MM.1S (cell line): ENCODE data around the gene IRF8.

ENCODE experiments used
- EZH2phosphoT487 ChIP-seq: fragments of 300-600 bp; sonication (generic); IDR thresholded peaks from 2 replicates; pipeline ENCODE4 v1.6.1; 2018; ENCODE audit warnings: antibody characterized with exemption, low read length
- TF ChIP-seq, protein P1 (sequence below): fragments of 300-600 bp; sonication (generic); IDR thresholded peaks from 2 replicates; pipeline ENCODE4 v1.5.1; 2016; ENCODE audit warnings: antibody characterized with exemption, low read length, mixed read lengths

DNA sequence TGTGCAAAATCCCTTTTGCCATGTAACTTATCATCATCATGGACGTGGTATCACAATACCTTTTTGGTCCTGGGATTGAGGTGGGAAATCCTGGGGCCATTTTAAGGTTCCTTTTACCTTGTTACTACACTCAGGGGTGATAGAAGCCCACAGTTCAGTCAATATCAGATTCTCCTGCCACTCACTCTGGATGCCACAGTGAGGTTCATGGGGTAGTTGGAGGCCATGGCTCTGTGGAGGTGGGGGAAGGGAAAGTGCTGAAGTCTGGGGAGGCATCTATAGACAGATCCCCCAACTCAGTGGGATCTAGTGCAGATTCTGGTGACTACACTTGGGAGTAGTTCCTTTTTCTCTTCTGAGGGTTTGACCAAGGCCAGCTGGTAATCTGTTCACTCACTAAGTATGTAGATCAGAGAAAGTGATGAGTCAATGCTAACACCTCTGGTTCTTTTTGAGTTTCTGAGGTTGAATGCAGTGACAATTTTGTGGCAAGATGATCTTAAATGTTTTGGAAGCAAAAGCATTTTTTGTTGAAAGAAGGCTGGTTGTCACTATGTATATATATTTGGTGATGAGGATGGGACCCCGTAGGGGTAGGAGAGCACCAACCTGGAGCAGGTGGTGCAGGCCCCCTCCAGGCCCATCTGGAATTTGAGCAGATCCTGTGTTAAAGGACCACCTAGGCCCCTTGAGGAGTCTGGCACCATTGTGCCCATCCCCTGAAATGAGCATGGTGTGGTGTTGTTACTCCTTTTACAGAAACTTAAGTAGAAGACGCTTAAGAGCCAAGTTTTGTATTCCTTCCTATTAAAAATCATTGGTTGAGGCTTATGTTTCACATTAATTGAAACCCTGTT is 18.8 kb upstream of the IRF8 start:
- TF ChIP-seq, protein P1, sequence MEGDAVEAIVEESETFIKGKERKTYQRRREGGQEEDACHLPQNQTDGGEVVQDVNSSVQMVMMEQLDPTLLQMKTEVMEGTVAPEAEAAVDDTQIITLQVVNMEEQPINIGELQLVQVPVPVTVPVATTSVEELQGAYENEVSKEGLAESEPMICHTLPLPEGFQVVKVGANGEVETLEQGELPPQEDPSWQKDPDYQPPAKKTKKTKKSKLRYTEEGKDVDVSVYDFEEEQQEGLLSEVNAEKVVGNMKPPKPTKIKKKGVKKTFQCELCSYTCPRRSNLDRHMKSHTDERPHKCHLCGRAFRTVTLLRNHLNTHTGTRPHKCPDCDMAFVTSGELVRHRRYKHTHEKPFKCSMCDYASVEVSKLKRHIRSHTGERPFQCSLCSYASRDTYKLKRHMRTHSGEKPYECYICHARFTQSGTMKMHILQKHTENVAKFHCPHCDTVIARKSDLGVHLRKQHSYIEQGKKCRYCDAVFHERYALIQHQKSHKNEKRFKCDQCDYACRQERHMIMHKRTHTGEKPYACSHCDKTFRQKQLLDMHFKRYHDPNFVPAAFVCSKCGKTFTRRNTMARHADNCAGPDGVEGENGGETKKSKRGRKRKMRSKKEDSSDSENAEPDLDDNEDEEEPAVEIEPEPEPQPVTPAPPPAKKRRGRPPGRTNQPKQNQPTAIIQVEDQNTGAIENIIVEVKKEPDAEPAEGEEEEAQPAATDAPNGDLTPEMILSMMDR, result no peak
- TF ChIP-seq EZH2phosphoT487, result no peak
